HG02870 (cell line): ENCODE results near the gene DNAJC3.
"Not testable (repeated sequence)": the region's sequence is repeated elsewhere in the genome, so short reads cannot be mapped to it uniquely, and the experiment has no call there.

Experiments used
- ATAC-seq: cut with Tn5 transposase; IDR thresholded peaks from one replicate; pipeline ENCODE4 v1.9.1; 2021; ENCODE audit warnings: mild to moderate bottlenecking, moderate library complexity; ENCODE audit not compliant: unreplicated experiment

DNAJC3 gene

DNA sequence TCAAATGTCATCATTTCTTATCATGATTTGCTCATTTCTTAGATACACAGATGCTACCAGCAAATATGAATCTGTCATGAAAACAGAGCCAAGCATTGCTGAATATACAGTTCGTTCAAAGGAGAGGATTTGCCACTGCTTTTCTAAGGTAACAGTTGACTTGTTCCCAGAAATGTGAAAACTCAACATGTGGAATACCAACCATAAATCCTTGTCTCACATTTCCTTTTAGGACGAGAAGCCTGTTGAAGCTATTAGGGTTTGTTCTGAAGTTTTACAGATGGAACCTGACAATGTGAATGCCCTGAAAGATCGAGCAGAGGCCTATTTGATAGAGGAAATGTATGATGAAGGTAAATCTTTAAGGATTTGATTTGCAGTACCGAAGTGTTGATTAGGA, 86.7 kb downstream of the DNAJC3 start:
- no peak for ATAC-seq

GRCh38 chr13:95771905-95772304, 95.0 kb downstream of the DNAJC3 start:
- no peak for ATAC-seq

DNA sequence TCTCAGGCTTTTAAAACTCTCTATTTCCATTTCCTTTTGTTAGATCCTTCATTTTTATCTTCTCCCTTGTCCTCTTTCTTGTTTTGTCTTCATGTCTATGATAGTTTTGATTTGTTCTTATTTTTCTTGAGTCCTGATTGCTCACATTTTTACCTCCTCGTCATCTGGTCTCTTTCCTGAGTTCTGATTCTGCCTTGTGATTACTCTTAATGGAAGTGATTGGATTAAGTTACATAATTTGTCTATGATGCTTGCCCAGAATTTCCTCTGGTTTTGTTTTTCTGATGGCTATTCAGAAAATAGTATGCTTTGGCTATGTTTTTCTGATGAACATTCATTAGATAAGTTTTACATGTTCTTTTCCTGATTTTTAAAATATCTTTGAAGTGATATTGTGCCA, 102.6 kb downstream of the DNAJC3 start:
- ATAC-seq = no peak

GRCh38 chr13:95781016-95781415, 104.1 kb downstream of the DNAJC3 start:
- ATAC-seq = no peak

- not testable (repeated sequence) for ATAC-seq
These were observed 105.0 kb downstream of the DNAJC3 start for GRCh38 chr13:95781940-95782339.

GRCh38 chr13:95783747-95784146, 106.8 kb downstream of the DNAJC3 start:
- no peak for ATAC-seq

DNA sequence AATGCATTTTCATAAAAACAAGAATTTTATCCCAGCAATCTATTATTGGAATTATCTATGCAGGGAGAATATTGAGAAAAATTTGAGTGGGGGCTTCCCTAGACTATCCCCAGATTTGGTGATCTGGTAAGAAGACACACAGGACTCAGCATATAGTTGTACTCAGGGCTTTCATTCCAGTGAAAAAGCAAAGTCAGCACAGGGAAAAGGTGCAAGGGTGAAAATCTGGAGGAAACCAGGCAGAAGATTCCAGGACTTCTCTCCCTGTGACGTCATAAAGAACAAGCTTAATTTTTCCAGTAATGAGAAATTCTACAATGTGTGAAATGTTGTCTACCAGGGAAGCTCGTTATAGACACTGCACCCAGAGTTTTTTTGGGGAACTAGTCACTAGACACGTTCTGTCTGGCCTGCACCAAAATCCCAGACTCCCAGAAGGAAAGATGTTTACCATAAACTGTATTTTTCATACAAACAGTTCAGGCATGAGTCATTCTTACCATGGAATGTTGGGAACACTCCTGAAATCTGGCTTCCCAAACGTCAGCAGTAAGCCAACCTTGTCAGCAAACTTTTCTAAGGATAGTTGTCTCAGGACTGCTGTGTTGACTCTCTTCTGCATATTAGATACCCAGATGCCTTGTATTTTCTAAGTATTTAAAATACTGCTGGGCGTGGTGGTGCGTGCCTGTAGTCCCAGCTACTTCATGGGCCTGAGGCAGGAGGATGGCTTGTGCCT, 107.4 kb downstream of the DNAJC3 start:
- no peak for ATAC-seq

GRCh38 chr13:95784900-95785290, 108.0 kb downstream of the DNAJC3 start:
- ATAC-seq = no peak

DNA sequence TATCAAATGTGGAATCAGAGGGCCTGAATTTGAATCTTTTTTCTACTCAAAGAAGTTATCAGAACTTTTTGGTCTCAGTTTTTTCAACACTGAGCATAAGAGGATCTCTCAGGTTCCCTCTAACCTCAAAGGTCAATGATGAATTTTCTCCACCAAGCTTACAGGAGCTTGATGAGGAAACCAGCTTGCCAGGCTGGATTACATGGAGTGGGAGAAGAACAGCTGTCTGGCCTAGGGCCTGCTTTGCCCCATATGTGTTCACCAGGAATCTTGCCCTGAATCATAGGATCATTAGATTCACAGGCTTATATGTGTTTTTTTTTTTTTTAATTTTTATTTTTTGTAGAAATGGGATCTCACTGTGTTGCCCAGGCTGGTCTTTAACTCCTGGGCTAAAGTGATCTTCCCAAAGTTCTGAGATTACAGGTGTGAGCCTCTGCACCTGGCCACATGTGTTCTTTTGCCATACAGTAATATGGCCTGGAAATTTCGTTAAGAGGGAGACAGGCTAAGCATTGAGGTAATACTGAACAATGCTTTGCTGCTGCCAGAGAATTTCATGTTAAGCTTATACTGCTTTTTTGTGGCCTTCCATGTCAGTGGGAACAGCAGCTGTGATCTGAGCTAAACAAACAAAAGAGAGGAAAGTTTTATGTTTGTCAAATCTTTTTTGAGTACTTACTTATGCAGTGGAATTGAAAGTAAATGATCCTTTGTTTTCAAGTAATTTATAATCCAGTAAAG, 110.6 kb downstream of the DNAJC3 start:
- no peak for ATAC-seq

- no peak for ATAC-seq
These were observed 111.1 kb downstream of the DNAJC3 start for GRCh38 chr13:95788100-95788463.

DNA sequence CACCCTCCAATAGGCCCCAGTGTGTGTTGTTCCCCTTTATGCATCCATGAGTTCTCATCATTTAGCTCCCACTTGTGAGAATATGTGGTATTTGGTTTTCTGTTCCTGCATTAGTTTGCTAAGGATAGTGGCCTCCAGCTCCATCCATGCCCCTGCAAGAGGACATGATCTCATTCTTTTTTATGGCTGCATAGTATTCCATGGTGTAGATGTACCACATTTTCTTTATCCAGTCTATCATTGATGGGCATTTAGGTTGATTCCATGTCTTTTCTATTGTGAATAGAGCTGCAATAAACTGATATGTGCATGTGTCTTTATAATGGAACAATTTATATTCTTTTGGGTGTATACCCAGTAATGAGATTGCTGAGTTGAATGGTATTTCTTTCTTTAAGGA, 112.4 kb downstream of the DNAJC3 start:
- ATAC-seq = not testable (repeated sequence)

DNA sequence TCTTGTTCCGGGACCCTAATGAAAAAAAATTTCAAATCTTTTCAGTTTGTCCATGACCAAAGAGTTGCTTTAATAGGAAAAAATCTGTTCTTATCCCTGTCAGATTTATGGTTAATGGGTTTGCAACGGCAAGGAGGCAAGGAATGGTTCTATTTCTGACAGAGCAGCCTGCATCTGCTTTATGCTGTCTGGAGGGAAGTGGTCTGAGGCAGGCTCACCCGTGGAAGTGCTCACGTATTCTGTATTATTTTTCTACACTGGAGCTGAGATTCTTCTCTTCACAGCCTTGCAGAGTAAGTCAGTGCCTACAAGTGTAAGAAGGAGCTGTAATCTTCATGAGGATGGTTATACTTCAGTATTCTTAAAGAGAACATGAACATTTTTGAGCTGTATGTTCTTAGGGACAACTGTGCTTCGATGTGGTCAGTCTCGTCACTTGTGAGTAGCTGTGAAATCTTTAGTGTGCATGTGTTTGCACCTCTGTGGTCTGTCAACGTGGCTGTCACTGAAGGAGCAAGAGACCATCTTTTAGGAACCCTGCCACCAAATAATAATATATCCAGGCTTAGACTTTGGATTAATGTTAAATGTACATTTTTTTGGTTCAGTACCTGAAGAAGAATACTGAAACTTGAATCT, 114.3 kb downstream of the DNAJC3 start:
- no peak for ATAC-seq

DNA sequence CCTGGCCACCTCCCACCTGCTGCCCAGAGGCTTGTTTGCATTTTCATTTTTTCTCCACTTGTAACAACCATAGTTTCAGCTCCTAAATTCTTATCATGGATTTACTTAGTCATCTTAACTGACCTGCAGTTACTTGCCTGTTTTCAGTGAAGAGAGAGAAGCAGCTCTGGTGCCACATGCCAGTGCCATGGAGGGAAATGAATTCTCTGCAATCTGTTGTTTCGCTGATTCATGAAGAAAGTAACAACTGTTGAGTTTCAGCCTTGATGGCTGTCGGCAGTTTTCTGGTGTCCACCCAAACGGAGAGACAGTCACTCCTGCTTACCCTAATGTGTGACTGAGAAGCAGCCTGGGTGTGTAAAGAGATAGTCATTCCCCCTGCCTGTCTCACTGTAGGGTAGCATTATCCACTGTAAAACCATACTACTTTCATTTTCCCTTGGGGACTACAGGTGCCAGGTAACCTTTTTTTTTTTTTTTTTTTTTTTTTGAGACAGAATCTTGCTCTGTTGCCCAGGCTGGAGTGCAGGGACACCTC, 116.1 kb downstream of the DNAJC3 start:
- ATAC-seq = no peak

GRCh38 chr13:95793781-95794180, 116.8 kb downstream of the DNAJC3 start:
- ATAC-seq = no peak

GRCh38 chr13:95797016-95797415, 120.1 kb downstream of the DNAJC3 start:
- ATAC-seq = no peak

DNA sequence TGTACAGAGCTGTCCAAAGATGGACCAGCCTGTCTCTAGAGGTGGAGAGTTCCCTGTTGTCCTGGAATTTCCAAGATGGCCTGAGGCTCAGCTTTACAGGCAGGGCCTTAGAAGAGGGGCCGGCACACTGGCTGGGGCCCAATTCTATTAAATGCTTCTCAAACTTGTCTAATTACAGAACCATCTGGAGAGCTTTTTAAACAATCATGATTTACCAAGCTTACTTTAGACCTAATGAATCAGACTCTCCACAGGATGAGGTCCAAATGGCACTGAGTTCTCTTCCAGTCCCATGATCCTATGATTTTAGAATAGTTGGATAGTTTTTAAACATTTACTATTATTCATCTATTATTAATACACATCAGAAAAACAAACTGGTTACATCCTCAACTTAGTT, 123.5 kb downstream of the DNAJC3 start:
- no peak for ATAC-seq

DNA sequence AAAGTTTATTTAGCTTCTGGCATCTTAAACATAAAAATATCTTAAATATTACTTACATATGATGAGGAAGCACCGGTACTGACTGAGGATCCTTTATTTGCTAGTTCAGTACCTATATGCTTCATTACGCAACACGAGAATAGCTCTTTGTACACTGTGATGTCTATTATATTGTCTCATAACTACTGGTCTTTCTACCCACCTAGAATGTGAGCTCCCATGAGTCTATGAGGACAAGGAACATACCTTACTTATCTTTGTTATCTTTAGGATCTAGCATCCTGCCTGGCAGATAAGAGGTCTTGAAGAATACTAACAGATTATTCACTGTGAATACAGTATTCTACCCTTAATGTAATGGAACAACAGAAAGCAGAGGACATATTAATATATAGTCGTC, 124.9 kb downstream of the DNAJC3 start:
- no peak for ATAC-seq

- ATAC-seq = no peak
These were observed 129.0 kb downstream of the DNAJC3 start for GRCh38 chr13:95805921-95806320.

DNA sequence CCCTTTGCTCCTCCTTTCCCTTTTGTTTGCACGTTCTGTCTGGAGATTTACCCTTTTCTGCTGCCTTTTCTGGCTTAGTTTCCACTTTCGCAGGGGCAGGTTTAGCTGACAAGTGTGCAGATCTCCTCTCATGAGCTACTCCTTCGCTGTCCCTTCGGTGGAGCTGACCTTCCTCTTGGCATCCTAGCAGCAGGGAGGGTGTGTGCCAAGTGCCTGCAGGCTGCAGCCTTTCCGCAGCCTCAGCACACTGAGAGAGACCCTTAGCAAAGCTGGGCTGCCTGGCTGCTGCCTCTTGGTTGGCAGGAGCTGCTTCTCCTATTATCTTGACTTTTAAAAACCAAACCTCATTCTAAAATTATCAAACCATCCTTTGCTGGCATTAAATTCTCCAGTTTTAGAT, 132.5 kb downstream of the DNAJC3 start:
- ATAC-seq = no peak

DNA sequence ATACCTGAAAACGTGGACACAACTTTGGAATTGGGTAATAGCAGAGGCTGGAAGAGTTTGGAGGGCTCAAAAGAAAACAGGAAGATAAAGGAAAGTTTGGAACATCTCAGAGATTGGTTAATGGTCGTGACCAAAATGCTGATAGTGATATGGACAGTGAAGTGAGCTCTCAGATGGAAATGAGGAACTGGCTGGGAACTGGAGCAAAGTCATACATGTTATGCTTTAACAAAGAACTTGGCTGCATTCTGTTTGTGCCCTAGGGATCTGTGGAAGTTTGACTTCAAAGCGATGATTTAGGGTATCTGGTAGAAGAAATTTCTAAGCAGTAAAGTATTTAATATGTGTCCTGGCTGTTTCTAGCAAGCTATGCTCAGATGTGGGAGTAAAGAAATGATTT, 136.2 kb downstream of the DNAJC3 start:
- ATAC-seq = no peak

GRCh38 chr13:95814495-95814894, 137.6 kb downstream of the DNAJC3 start:
- ATAC-seq = no peak

GRCh38 chr13:95822303-95822702, 145.4 kb downstream of the DNAJC3 start:
- no peak for ATAC-seq
